RPMI8226 (cell line): ENCODE measurements around the gene SLC25A48.

Source experiments
- DNase-seq: peaks from one replicate; pipeline ENCODE4 v3.0.0-alpha.2; 2015

The SLC25A48 gene

DNA sequence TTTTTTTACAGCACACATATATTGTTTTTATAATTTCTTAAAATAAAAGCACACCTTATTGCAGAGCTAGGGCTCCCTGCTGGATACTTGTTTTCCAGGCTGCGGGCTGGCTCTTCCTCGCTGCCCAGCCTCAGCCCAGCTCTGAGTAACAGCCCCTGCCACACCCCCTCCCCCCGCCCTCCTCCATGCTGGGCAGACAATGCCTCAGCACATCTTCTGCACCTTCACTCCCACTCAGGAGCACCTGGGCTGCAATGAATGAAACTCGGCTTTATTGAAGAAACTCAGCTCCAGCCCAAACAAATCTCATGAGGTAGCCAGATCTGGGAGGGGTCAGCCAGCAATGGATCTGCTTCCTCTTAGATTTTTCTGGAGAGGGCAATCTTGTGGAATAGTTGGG is 51.7 kb downstream of the SLC25A48 start:
- no peak for DNase-seq

- peak; percentile 84 for DNase-seq
Measured at GRCh38 chr5:135887447-135887864, 53.0 kb downstream of the SLC25A48 start.

DNA sequence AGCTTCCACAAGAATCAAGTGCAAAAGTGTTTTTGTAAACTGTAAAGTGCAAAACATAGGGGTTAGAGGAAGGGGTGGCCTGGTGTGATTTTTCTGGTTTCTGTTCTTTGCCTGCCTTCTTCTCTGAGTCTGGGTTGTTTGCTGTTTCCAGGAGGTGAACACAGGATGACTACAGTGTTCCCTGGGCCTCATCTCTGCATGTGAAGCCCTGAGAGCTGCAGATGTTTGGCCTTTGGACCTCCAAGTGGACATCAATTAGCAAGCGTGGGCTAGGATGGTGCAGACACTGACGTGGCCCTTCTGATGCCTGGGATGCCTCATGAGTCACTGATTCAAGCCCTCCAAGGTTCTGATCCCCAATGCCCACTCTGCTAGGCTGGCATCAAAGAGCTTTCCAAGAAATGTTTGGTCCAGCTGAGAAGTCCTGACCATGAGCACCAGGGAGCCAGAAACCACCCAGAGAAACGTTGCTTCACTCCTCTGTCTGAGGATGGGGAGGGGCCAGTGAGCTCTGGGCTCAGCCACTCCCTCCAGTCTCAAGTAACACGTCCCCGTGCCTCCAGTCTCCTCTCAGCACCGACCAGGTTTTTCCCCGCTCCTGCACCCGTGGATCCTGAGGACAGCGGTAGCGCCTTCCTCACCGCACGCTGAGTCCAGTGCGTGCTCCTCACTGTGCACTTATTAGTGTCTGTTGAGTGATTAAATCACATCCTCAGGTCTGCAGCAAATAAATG is 53.6 kb downstream of the SLC25A48 start:
- no peak for DNase-seq

DNA sequence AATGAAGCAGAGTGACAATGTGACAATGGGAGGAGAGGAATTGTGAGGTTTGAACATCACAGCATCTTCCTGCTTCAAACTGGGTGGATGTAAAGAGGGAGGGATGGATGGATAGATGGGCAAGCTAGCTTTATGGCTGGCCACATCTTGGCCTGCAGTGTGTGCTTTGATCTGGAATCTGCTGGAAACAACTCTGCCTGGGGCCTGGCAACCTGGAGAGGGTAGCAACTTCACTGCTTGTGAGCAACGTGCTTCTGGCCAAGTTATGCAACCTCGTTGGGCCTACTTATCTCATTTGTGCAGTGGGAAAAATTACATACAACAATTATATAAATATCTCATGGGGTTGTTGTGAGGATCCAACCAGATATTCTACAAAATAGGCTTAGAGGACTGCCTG is 55.8 kb downstream of the SLC25A48 start:
- no peak for DNase-seq

DNA sequence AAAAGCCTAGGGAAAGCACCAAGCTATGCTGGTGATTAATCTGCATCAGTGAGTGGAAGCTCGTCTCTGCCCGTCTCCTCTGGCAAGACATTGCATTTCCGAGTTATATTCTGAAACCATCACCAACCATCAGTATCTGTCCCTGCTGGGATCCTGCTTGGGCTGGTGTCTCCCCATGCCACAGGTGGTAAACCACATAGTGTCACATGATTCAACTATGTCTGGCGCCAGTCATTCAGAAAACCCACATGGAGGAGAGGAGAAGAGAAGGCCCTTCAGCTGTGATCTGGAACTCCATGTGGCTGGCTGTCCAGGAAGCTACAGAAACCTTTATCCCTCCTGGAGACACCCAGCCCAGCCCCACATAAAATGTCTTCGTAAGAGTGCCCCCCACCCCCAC is 56.4 kb downstream of the SLC25A48 start:
- peak; percentile 78 for DNase-seq

GRCh38 chr5:135891268-135891667 is 56.8 kb downstream of the SLC25A48 start:
- no peak for DNase-seq

- DNase-seq, result no peak
Measured at GRCh38 chr5:135891791-135892190, 57.3 kb downstream of the SLC25A48 start.

GRCh38 chr5:135894276-135894675 is 59.8 kb downstream of the SLC25A48 start:
- no peak for DNase-seq

GRCh38 chr5:135894789-135895188 is 60.3 kb downstream of the SLC25A48 start:
- DNase-seq, result no peak

GRCh38 chr5:135895474-135896006 is 61.1 kb downstream of the SLC25A48 start, which contains the start of gene IL9:
IL9 (minus strand) TSS chr5:135895841; CDS start chr5:135895816, 25 bp downstream.
- no peak for DNase-seq

GRCh38 chr5:135898651-135899050 is 64.2 kb downstream of the SLC25A48 start:
- DNase-seq, result no peak

- DNase-seq, result no peak
Measured at GRCh38 chr5:135900276-135900675, 65.8 kb downstream of the SLC25A48 start.

GRCh38 chr5:135901633-135902032 is 67.2 kb downstream of the SLC25A48 start:
- DNase-seq, result no peak

GRCh38 chr5:135905144-135905543 is 70.7 kb downstream of the SLC25A48 start:
- no peak for DNase-seq

GRCh38 chr5:135913713-135914626 is 79.5 kb downstream of the SLC25A48 start:
- no peak for DNase-seq

GRCh38 chr5:135915466-135916001 is 81.1 kb downstream of the SLC25A48 start:
- no peak for DNase-seq

GRCh38 chr5:135916638-135917263 is 82.3 kb downstream of the SLC25A48 start:
- DNase-seq, result peak; percentile 15

- DNase-seq, result no peak
Measured at GRCh38 chr5:135920199-135920598, 85.7 kb downstream of the SLC25A48 start.

GRCh38 chr5:135921388-135921787 is 86.9 kb downstream of the SLC25A48 start:
- DNase-seq, result no peak

DNA sequence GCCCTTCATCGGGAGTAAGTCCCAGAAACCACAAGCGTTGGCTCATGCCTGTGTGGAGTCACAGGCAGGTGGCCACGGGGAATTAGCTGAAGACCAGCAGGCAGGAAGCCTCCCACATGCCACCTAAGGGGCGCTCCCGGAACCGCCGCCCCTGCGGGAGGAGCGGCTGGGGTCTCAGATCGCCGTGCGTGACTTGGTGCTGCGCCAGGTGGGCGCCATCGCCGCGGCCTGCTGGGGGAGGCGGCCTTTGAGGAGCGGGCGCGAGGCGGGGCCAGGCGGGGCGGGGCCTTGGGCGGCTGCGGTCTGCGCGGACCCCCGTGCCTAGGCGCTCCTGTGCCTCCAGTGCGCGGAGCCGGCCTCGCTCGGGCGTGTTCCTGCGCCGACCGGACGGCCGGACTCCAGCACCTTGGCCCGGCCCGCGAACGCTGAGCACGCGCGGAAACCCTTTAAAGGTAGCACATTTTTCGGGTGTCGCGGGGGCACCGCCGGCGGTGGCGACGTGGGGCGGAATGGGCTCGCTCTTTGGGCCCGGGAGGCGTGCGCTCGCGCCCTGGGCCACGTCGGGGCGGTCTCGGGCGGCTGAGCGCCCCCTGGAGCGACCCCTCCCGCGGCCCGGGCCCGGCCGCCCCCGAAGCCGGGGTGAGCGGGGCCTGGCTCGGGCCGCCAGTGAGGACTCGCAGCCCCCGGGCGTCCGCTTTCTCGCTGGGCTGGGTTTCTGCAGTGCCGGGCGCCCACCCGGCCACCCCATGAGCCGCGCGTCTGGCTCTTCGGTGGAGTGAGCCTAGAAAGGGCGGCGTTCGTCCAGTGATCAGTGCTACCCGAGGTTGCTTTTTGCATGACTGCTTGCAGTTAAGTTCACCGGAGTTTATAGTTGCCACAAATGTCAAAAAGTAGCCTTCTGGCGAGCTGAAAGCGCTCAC is 95.8 kb downstream of the SLC25A48 start:
- no peak for DNase-seq

DNA sequence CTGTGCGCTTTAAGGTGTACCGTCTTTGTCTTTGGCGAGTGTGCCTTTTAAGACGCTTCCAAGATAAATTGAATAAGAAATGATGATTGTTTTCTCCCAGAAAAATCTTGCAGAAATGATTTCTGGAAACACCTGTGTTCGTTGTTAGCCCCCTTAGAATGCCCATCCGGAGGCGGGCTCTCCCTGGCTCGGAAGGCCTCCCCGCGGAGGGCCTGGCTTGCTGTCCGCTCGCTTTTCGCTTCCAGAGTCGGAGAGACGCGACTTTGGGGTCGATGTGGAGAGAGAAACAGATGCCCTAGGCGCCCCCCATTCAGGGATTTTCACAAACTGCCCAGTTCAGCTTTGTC is 96.5 kb downstream of the SLC25A48 start:
- no peak for DNase-seq

- DNase-seq, result peak; percentile 25
Measured at GRCh38 chr5:135934939-135935338, 100.5 kb downstream of the SLC25A48 start.
